WERI-Rb-1 (cell line): Measurements from ENCODE around the gene ADARB2.

Experiments
- DNase-seq: peaks from one replicate; pipeline ENCODE4 v3.0.0-alpha.2; 2020
- H3K27ac ChIP-seq: fragments of 250-450 bp; sonication (Bioruptor Pico); 2 replicates; pipeline ENCODE4 v1.5.1; 2020; ENCODE audit warnings: mild to moderate bottlenecking, moderate library complexity
- H3K27me3 ChIP-seq: fragments of 250-450 bp; sonication (Bioruptor Pico); 2 replicates; pipeline ENCODE4 v1.5.1; 2021; ENCODE audit warnings: mild to moderate bottlenecking, low read depth, moderate library complexity; ENCODE audit not compliant: insufficient read depth, severe bottlenecking
- H3K36me3 ChIP-seq: fragments of 250-450 bp; sonication (Bioruptor Pico); 2 replicates; pipeline ENCODE4 v1.5.1; 2020; ENCODE audit warnings: mild to moderate bottlenecking, moderate library complexity
- H3K4me3 ChIP-seq: 2 replicates; pipeline ENCODE4 v1.5.1; 2011; ENCODE audit warnings: low read depth, mild to moderate bottlenecking, control low read depth, low read length
- H3K9me3 ChIP-seq: fragments of 250-450 bp; sonication (Bioruptor Pico); 2 replicates; pipeline ENCODE4 v1.5.1; 2021; ENCODE audit warnings: mild to moderate bottlenecking, moderate library complexity; ENCODE audit not compliant: severe bottlenecking
- CTCF ChIP-seq: IDR thresholded peaks from 2 replicates; pipeline ENCODE4 v1.5.1; 2011; ENCODE audit warnings: low read depth, mild to moderate bottlenecking, control low read depth, inconsistent platforms, low read length

ADARB2 gene

GRCh38 chr10:1735562-1735961 lies 1.8 kb downstream of the ADARB2 start:
- no peak for DNase-seq
- no peaks in the 10 kb centered on the region for H3K36me3 ChIP-seq
- no peak for TF ChIP-seq CTCF
- no peaks in the 10 kb centered on the region for H3K9me3 ChIP-seq
- peaks cover 18% of the 10 kb centered on the region for H3K27me3 ChIP-seq
- H3K4me3 ChIP-seq, result no peak overlapping the region
- H3K27ac ChIP-seq, result no peak overlapping the region

GRCh38 chr10:1734288-1734687 lies 3.0 kb downstream of the ADARB2 start:
- Histone ChIP-seq H3K27ac (no peak overlapping the region), H3K9me3 (no peaks in the 10 kb centered on the region), H3K27me3 (peaks cover 18% of the 10 kb centered on the region), H3K36me3 (no peaks in the 10 kb centered on the region), H3K4me3 (no peak overlapping the region)
- no peak for TF ChIP-seq CTCF
- DNase-seq, result no peak

- peaks cover 18% of the 10 kb centered on the region for H3K27me3 ChIP-seq
- no peak overlapping the region for H3K27ac ChIP-seq
- no peak overlapping the region for H3K4me3 ChIP-seq
- TF ChIP-seq CTCF, result no peak
- H3K36me3 ChIP-seq, result no peaks in the 10 kb centered on the region
- DNase-seq, result no peak
- no peaks in the 10 kb centered on the region for H3K9me3 ChIP-seq
These were observed 3.6 kb downstream of the ADARB2 start for GRCh38 chr10:1733720-1734119.

GRCh38 chr10:1732564-1732996 lies 4.7 kb downstream of the ADARB2 start:
- DNase-seq, result no peak
- Histone ChIP-seq H3K27me3 (peaks cover 13% of the 10 kb centered on the region), H3K4me3 (no peak overlapping the region), H3K36me3 (no peaks in the 10 kb centered on the region), H3K27ac (no peak overlapping the region), H3K9me3 (no peaks in the 10 kb centered on the region)
- TF ChIP-seq CTCF, result no peak

GRCh38 chr10:1731592-1731991 lies 5.7 kb downstream of the ADARB2 start:
- H3K27ac ChIP-seq, result no peak overlapping the region
- TF ChIP-seq CTCF, result no peak
- no peaks in the 10 kb centered on the region for H3K36me3 ChIP-seq
- no peak for DNase-seq
- H3K4me3 ChIP-seq, result no peak overlapping the region
- H3K9me3 ChIP-seq, result no peaks in the 10 kb centered on the region
- H3K27me3 ChIP-seq, result peaks cover 5% of the 10 kb centered on the region

- DNase-seq, result no peak
- Histone ChIP-seq H3K36me3 (no peaks in the 10 kb centered on the region), H3K27me3 (peaks cover 3% of the 10 kb centered on the region), H3K4me3 (no peak overlapping the region), H3K9me3 (no peaks in the 10 kb centered on the region), H3K27ac (no peak overlapping the region)
- TF ChIP-seq CTCF, result no peak
These were observed 7.6 kb downstream of the ADARB2 start for GRCh38 chr10:1729751-1730150.
